Nephron (organoid): Measurements from ENCODE around the gene RNASEL.

ENCODE experiments used
- H3K27ac Mint-ChIP-seq, 3 experiments: 2 replicates each; pipeline ENCODE4 v1.8.0; 2020; ENCODE audit warnings: mixed read lengths in 3 of 3, mild to moderate bottlenecking in 2 of 3, moderate library complexity in 1 of 3
- H3K27me3 Mint-ChIP-seq: 2 replicates; pipeline ENCODE4 v1.8.0; 2021; ENCODE audit warnings: low read depth, mild to moderate bottlenecking, moderate library complexity, mixed read lengths
- H3K36me3 Mint-ChIP-seq: 2 replicates; pipeline ENCODE4 v1.8.0; 2020; ENCODE audit warnings: low read depth, mixed read lengths
- H3K4me1 Mint-ChIP-seq: 2 replicates; pipeline ENCODE4 v1.8.0; 2020; ENCODE audit warnings: mixed read lengths
- H3K4me3 Mint-ChIP-seq, 3 experiments: 2 replicates each; pipeline ENCODE4 v1.8.0; 2020; ENCODE audit warnings: mild to moderate bottlenecking in 3 of 3, mixed read lengths in 3 of 3, moderate library complexity in 2 of 3
- H3K9me3 Mint-ChIP-seq: 2 replicates; pipeline ENCODE4 v1.8.0; 2020; ENCODE audit warnings: mixed read lengths
- TF ChIP-seq, protein P1 (sequence below), 3 experiments: fragments of 200-600 bp; sonication (generic); IDR thresholded peaks; one replicate each; pipeline ENCODE4 v1.5.0; 2021; ENCODE audit warnings: antibody characterized with exemption in 3 of 3; ENCODE audit not compliant: unreplicated experiment in 3 of 3

Gene RNASEL

DNA sequence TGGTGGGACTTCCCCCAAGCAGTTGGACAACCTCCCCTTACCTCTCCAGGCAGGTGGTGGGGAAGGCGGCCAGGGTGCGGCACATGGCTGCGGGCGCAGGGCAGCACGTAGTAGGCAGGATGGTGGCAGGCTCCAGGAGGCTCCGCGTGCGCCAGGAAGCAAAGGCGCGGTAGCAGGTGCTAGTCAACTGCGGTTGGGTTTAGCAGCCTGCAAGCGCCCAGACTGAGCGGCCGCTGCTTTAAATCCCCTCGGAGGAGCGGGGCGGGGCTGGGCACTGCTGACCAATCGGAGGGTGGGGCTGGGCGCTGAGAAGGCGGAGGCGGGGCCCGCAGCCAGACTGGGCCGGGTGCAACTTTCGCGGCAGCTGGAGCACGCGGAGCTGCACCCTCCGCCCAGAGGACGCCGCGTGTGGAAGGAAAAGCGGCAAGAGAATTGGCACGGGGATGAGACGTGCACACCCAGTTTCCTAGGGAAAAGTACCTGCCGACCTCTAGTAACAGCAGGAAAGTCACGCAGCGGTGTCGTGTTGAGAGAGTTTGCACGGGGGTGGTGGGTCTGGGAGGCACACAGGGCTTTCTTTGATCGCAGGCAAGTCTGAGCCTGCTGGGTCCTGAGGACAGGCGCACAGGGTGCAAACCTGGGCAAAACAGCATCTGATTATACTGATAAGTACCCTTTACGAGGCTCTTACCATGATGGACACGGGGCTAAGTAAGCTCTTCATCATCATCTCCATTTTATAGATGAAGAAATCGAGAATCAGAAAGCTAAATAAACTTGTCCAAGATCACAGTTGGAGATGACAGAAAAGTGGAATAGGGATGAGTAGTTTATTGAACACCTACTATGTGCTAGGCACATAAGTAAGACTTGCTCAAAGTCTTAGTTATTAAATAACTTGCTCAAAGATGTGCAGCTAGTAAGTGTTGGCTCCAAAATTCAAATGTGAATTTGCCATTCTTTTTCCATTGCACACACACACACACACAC, 15.4 kb upstream of the RNASEL start, which contains the start of gene RGS16:
Gene RGS16 (minus strand): TSS at position 215 of the 990 bp plus-strand sequence. CDS start 130 bp downstream, at position 85.
- Mint-ChIP-seq H3K9me3 (no peaks in the 10 kb centered on the region), H3K27me3 (peaks cover 30% of the 10 kb centered on the region), H3K36me3 (no peaks in the 10 kb centered on the region), H3K4me1 (peaks cover 15% of the 10 kb centered on the region), H3K4me3 (no peak within 1 kb of the TSS), H3K27ac (no peak within 1 kb of the TSS)
- TF ChIP-seq, protein P1, sequence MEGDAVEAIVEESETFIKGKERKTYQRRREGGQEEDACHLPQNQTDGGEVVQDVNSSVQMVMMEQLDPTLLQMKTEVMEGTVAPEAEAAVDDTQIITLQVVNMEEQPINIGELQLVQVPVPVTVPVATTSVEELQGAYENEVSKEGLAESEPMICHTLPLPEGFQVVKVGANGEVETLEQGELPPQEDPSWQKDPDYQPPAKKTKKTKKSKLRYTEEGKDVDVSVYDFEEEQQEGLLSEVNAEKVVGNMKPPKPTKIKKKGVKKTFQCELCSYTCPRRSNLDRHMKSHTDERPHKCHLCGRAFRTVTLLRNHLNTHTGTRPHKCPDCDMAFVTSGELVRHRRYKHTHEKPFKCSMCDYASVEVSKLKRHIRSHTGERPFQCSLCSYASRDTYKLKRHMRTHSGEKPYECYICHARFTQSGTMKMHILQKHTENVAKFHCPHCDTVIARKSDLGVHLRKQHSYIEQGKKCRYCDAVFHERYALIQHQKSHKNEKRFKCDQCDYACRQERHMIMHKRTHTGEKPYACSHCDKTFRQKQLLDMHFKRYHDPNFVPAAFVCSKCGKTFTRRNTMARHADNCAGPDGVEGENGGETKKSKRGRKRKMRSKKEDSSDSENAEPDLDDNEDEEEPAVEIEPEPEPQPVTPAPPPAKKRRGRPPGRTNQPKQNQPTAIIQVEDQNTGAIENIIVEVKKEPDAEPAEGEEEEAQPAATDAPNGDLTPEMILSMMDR (IDR thresholded peaks at IDR 0.05; ENCODE audit: unreplicated experiment in 3 of 3), result no peak

DNA sequence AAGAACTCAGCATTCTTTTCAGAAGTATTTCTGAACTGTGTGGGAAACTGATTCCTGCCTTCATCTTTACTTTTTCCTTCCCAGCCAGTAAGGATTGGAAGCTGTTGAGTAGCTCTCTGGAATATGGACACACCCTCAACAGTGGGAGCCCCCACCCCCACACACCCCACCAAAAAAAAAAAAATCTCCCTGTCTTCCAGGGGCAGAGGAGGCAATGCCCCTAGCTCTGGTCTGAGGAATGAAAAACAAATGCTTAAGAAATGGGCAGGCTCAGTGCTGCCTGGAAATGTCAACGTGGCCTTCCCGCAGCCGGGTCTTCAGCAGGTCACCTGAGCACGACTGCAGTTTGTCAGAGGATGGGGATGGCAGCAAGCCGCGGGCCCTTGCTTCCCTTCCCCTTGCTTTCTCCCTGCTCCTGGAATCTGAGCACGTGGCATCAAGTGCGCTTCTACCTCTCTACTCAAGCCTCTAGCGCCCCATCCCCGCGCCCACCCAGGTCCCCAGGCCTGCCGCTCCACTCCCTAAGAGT, 14.7 kb upstream of the RNASEL start:
- no peaks in the 10 kb centered on the region for H3K9me3 Mint-ChIP-seq
- H3K36me3 Mint-ChIP-seq, result no peaks in the 10 kb centered on the region
- no peak overlapping the region for H3K4me3 Mint-ChIP-seq
- peaks cover 28% of the 10 kb centered on the region for H3K27me3 Mint-ChIP-seq
- peaks cover 11% of the 10 kb centered on the region for H3K4me1 Mint-ChIP-seq
- TF ChIP-seq, protein P1 (IDR thresholded peaks at IDR 0.05; ENCODE audit: unreplicated experiment in 3 of 3), result no peak
- no peak overlapping the region for H3K27ac Mint-ChIP-seq

DNA sequence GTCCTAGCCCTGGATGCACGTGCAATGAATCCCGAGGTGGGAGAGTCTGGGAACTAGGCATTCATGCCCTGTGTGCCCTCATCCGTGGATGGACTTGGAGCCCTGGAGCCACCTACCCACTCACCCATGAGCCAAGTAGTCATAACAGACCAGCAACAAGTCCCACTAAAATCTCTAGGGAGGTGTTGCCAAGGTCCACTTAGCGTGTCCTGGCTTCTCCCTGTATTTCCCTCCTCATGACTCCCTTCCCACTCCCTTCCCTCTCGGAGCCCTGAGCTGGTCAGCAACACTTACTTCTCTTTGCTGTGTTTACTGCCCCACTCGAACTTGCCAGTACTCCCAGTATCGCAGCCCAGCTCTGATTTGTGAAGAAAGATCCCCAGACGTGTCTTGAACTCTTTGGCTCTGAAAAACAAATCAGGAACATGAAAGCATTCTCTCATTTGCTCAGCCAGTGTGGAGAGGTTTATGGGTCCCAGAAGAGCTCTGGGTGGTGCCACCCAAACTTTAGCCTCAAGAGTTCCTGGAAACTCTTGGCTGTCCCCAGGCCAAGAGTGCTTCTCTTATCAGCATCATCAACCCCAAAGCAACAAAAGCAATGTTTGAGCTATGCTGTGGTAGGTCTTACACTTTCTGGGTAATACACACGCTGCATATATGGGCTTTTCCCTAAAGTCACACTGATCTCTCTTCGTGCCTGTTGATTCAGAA, 14.0 kb upstream of the RNASEL start:
- Mint-ChIP-seq H3K27ac (no peak overlapping the region), H3K36me3 (no peaks in the 10 kb centered on the region), H3K27me3 (peaks cover 26% of the 10 kb centered on the region), H3K4me3 (no peak overlapping the region), H3K9me3 (no peaks in the 10 kb centered on the region), H3K4me1 (peaks cover 10% of the 10 kb centered on the region)
- TF ChIP-seq, protein P1 (IDR thresholded peaks at IDR 0.05; ENCODE audit: unreplicated experiment in 3 of 3), result no peak

DNA sequence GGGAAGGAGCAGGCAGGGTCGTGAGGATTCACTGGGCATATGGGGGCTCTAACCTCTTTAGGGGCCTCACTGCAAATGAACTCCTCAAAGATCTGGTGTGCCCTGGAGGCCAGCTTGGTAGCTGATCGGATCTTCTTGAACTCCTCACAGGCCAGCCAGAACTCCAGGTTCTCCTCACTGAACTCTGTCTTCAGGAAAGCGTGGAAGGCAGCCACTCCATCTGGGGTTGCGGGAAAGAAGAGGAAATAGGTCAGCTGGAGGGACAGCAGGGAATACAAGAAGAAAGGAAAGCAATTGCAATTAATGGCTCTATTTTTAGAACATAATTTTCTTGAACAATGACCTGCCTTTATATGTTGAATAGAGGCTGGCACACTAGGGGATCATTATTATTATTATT, 12.9 kb upstream of the RNASEL start:
- Mint-ChIP-seq H3K27me3 (peaks cover 21% of the 10 kb centered on the region), H3K4me3 (no peak overlapping the region), H3K4me1 (peaks cover 6% of the 10 kb centered on the region), H3K36me3 (no peaks in the 10 kb centered on the region), H3K27ac (no peak overlapping the region), H3K9me3 (no peaks in the 10 kb centered on the region)
- TF ChIP-seq, protein P1 (IDR thresholded peaks at IDR 0.05; ENCODE audit: unreplicated experiment in 3 of 3), result no peak

DNA sequence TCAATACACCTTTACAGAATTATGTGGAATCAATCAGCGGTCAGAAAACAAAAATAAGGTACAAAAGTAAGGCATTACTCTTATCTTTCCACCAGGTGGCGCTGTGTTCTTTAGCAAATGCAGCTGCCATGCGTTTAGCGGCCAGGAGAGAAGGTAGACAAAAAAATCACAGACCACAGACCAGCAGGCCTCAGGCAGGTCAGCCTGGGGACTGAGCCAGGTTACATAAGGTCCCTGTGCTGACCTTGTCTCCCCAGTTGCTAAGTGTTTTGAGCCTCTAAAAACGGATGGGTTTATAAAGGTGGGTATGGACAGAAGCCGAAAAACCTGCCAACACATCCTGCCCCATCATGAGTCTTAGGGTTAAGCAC, 12.3 kb upstream of the RNASEL start:
- H3K9me3 Mint-ChIP-seq, result no peaks in the 10 kb centered on the region
- peaks cover 4% of the 10 kb centered on the region for H3K4me1 Mint-ChIP-seq
- H3K4me3 Mint-ChIP-seq, result no peak overlapping the region

More for the DNA sequence above, 12.3 kb upstream of the RNASEL start:
- TF ChIP-seq, protein P1 (IDR thresholded peaks at IDR 0.05; ENCODE audit: unreplicated experiment in 3 of 3), result peak; percentile 78 to 81 (median 80)
- Mint-ChIP-seq H3K27me3 (peaks cover 21% of the 10 kb centered on the region), H3K36me3 (no peaks in the 10 kb centered on the region), H3K27ac (no peak overlapping the region)
